Measurements from ENCODE around the gene CCDC102B. TPM values are rescaled to one million over a fixed set of nuclear protein-coding genes. Genes with fewer than 3 reads are reported as not detected.
A peak's percentile ranks its signal among the peaks of the same experiment; 100 is the strongest.

The CCDC102B gene
- total and polyA plus RNA-seq, 2 experiments from 2014 or later = 1.3 to 2.1 TPM

DNA sequence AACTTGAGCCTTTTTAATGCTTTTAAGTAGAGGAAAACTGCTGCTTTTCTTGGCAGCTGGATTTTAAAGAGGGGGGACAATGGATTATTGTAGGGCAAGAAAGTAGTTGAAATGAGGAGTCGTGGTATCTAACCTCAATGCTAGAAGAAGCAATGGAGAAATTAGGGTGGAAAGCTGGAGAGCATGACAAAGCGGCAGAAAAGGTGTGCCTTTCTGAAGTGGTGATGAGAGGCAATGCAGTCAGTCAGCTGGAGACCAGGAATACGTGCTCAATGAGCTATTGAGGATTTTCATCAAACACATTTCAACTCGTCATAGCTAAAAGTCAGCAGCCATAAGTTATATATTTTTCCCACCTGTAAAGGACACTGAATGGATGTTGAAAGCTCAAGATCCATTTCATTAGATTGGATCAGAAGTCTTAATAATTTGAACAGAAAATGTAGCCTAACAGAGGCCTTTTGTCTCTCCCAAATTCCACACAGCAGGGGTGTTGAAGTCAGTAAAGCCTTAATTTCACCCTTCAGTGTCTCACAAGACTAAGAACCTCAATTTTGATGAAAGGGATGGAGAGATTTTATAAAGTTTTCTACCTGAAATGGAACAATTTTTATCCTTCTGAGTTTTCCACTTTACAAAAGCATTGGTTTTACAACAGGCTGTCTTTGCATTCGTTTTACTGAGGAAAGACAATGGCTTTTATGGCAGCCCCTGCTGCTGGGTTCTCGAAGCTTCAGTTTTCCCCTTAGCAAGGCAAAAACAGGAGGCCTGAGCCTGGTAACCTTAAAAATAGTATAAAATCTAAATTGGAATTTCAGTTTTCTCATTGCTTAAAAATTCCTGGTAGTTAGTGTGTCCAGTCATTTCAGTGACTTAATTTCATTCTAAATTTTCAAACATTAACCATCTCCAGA is 131.1 kb downstream of the CCDC102B start:
- Mint-ChIP-seq H3K27ac (peak overlapping the region; percentile 5; the same call in 1 of the 2 replicates), H3K4me1 (peaks cover 12% of the 10 kb centered on the region), H3K4me3 (no peak overlapping the region), H3K27me3 (ENCODE audit: insufficient read depth, low read depth, poor library complexity) (no peaks in the 10 kb centered on the region), H3K9me3 (no peaks in the 10 kb centered on the region), H3K36me3 (ENCODE audit: low read depth) (no peaks in the 10 kb centered on the region)
- peak; percentile 55 for DNase-seq (ENCODE audit: low spot score)
- H3K27ac ChIP-seq (ENCODE audit: low read depth) = no peak overlapping the region
- no peak overlapping the region for H3K4me3 ChIP-seq
- H3K79me2 ChIP-seq (replicated peaks; ENCODE audit: insufficient read depth) = no peaks in the 10 kb centered on the region
- H3K9me2 ChIP-seq (ENCODE audit: insufficient read depth) = no peaks in the 10 kb centered on the region
- no peaks in the 10 kb centered on the region for H4K20me1 ChIP-seq (replicated peaks; ENCODE audit: insufficient read depth)
- TF ChIP-seq ETS1 (IDR thresholded peaks at IDR 0.05) = no peak
- TF ChIP-seq ZNF462 (CRISPR knock-in tag; IDR thresholded peaks at IDR 0.05) = peak; percentile 91
- TF ChIP-seq ZNF114 (CRISPR knock-in tag; IDR thresholded peaks at IDR 0.05) = no peak
- H2AFZ ChIP-seq = 0 out of 2 replicates have a peak overlapping the region, but pooled peaks have one; percentile 12
- ATAC-seq = peak; percentile 86
- no peaks in the 10 kb centered on the region for H3K36me3 ChIP-seq (ENCODE audit: insufficient read depth)
- peak overlapping the region; percentile 27 for H3K4me2 ChIP-seq
- H3K27me3 ChIP-seq (ENCODE audit: insufficient read depth) = no peaks in the 10 kb centered on the region
- no peaks in the 10 kb centered on the region for H3F3A ChIP-seq (replicated peaks; ENCODE audit: low read depth)
- peaks cover 14% of the 10 kb centered on the region for H3K4me1 ChIP-seq (ENCODE audit: insufficient read depth)
